Smooth muscle cell (in vitro differentiated cells): ENCODE results near the gene ACACB. TPM values are rescaled to one million over a fixed set of nuclear protein-coding genes. Genes with fewer than 3 reads are reported as not detected.

ENCODE experiments used
- DNase-seq: peaks from one replicate; lab custom pipeline; 2025; ENCODE audit not compliant: unreplicated experiment; lab: John Stamatoyannopoulos, UW
- H2AFZ ChIP-seq: fragments of 200-600 bp; sonication (generic); 2 replicates; pipeline ENCODE4 v1.6.0; 2016; ENCODE audit warnings: antibody characterized with exemption, low read depth, mild to moderate bottlenecking
- H3F3A ChIP-seq: fragments of 200-600 bp; sonication (generic); 2 replicates; pipeline ENCODE4 v1.6.0; 2017; ENCODE audit warnings: antibody characterized with exemption, low read depth
- H3K27ac ChIP-seq: fragments of 200-600 bp; sonication (generic); 2 replicates; pipeline ENCODE4 v1.5.1; 2016; ENCODE audit warnings: low read depth, mild to moderate bottlenecking
- H3K27me3 ChIP-seq: fragments of 200-600 bp; sonication (generic); 2 replicates; pipeline ENCODE4 v1.6.1; 2016; ENCODE audit warnings: low read depth, mild to moderate bottlenecking
- H3K36me3 ChIP-seq: fragments of 200-600 bp; sonication (generic); 2 replicates; pipeline ENCODE4 v1.5.1; 2016; ENCODE audit warnings: low read depth
- H3K4me1 ChIP-seq: fragments of 200-600 bp; sonication (generic); 2 replicates; pipeline ENCODE4 v1.5.1; 2016; ENCODE audit warnings: low read depth
- H3K4me2 ChIP-seq: fragments of 200-600 bp; sonication (generic); 2 replicates; pipeline ENCODE4 v1.6.0; 2016; ENCODE audit warnings: mild to moderate bottlenecking
- H3K4me3 ChIP-seq: fragments of 200-600 bp; sonication (generic); 2 replicates; pipeline ENCODE4 v1.5.1; 2016; ENCODE audit warnings: mild to moderate bottlenecking
- H3K79me2 ChIP-seq: fragments of 200-600 bp; sonication (generic); 2 replicates; pipeline ENCODE4 v1.6.0; 2016; ENCODE audit warnings: low read depth, mild to moderate bottlenecking
- H3K9ac ChIP-seq: fragments of 200-600 bp; sonication (generic); 2 replicates; pipeline ENCODE4 v1.6.0; 2016; ENCODE audit warnings: low read depth
- H3K9me3 ChIP-seq: fragments of 200-600 bp; sonication (generic); replicated peaks from 2 replicates; pipeline ENCODE4 v1.5.1; 2016; ENCODE audit warnings: low read depth
- H4K20me1 ChIP-seq: fragments of 200-600 bp; sonication (generic); 2 replicates; pipeline ENCODE4 v1.6.0; 2016; ENCODE audit warnings: low read depth
- WGBS: methylation state at CpG from one replicate; pipeline ENCODE4 v1.1.7; 2016; ENCODE audit warnings: low lambda C conversion rate; 5-methylcytosine and 5-hydroxymethylcytosine counted together
- polyA plus RNA-seq: library from polyadenylated mRNA; unstranded; fragments of >200 nt; fragmentation: Nextera tagmentation; extraction: Ambion mirVana; gene quantifications from 2 replicates; pipeline ENCODE4 v1.2.1, GENCODE V29; 2016
- total RNA-seq: library from RNA; depleted of rRNA; stranded (reverse); fragments of >200 nt; gene quantifications from 2 replicates; pipeline ENCODE4 v1.2.3, GENCODE V29; 2014
- TF ChIP-seq, protein P1 (sequence below): fragments of 200-600 bp; sonication (generic); IDR thresholded peaks from 2 replicates; pipeline ENCODE4 v1.5.1; 2017; ENCODE audit warnings: borderline replicate concordance, mild to moderate bottlenecking, antibody characterized with exemption; ENCODE audit not compliant: insufficient read depth, poor library complexity, severe bottlenecking

The ACACB gene
- total and polyA plus RNA-seq, 2 experiments from 2014 or later = 0.58 to 2.0 TPM

DNA sequence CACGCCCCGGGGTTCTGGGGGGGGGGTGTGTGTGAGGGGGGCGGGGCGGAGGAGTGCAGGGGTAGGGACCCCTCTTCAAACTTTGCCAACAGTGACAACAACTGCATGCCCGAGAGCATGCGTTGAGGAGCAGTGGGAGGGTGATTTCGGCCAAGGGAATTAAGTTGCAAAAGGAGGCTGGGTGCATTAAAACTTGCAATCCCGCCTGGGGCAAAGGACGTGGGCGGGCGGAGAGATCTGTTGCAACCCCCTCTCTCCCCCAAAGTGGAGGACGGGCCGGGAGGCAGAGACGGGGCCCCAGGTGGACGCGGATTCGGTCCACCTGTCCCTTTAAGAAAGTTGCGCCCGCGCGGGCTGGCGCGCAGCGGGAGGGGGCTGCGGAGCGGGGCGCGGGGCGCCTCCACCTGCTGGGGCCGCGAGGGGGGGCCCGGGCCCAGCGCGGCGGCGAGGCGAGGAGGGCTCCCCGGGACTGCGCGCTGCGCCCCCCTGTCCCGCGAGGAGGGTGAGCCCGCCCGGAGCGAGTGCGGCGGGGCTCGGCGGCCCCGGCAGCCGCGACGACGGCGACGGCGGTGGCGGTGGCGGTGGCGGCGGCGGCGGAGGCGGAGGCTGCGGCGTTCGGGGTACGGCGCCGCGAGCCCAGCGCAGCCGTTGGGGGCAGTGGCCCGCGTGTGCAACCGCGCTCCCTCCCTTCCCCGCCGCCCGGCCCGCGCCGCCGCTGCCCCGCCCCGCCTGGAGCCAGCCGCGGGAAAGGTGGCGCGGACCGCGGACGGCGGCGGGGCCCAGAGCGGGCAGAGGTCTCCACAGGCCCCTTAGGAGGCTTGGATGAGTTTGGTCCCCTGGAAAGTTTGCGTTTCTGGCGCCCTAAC lies 193.2 kb downstream of the ACACB start:
- H3K9me3 ChIP-seq = no peaks in the 10 kb centered on the region
- no peaks in the 10 kb centered on the region for H3K79me2 ChIP-seq
- peaks cover 9% of the 10 kb centered on the region for H3K4me1 ChIP-seq
- WGBS = under 1% methylated on average over 38 of the region's 99 CpGs
- no peaks in the 10 kb centered on the region for H3K36me3 ChIP-seq
- H3K4me3 ChIP-seq = peak overlapping the region; percentile 48
- no peak for DNase-seq
- TF ChIP-seq, protein P1, sequence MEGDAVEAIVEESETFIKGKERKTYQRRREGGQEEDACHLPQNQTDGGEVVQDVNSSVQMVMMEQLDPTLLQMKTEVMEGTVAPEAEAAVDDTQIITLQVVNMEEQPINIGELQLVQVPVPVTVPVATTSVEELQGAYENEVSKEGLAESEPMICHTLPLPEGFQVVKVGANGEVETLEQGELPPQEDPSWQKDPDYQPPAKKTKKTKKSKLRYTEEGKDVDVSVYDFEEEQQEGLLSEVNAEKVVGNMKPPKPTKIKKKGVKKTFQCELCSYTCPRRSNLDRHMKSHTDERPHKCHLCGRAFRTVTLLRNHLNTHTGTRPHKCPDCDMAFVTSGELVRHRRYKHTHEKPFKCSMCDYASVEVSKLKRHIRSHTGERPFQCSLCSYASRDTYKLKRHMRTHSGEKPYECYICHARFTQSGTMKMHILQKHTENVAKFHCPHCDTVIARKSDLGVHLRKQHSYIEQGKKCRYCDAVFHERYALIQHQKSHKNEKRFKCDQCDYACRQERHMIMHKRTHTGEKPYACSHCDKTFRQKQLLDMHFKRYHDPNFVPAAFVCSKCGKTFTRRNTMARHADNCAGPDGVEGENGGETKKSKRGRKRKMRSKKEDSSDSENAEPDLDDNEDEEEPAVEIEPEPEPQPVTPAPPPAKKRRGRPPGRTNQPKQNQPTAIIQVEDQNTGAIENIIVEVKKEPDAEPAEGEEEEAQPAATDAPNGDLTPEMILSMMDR = no peak
- peak overlapping the region; percentile 88 for H3K4me2 ChIP-seq
- no peaks in the 10 kb centered on the region for H3F3A ChIP-seq
- no peak overlapping the region for H3K9ac ChIP-seq
- H3K27ac ChIP-seq = no peak overlapping the region
- H3K27me3 ChIP-seq = peaks cover 89% of the 10 kb centered on the region
- H2AFZ ChIP-seq = no peak overlapping the region
- H4K20me1 ChIP-seq = no peaks in the 10 kb centered on the region

DNA sequence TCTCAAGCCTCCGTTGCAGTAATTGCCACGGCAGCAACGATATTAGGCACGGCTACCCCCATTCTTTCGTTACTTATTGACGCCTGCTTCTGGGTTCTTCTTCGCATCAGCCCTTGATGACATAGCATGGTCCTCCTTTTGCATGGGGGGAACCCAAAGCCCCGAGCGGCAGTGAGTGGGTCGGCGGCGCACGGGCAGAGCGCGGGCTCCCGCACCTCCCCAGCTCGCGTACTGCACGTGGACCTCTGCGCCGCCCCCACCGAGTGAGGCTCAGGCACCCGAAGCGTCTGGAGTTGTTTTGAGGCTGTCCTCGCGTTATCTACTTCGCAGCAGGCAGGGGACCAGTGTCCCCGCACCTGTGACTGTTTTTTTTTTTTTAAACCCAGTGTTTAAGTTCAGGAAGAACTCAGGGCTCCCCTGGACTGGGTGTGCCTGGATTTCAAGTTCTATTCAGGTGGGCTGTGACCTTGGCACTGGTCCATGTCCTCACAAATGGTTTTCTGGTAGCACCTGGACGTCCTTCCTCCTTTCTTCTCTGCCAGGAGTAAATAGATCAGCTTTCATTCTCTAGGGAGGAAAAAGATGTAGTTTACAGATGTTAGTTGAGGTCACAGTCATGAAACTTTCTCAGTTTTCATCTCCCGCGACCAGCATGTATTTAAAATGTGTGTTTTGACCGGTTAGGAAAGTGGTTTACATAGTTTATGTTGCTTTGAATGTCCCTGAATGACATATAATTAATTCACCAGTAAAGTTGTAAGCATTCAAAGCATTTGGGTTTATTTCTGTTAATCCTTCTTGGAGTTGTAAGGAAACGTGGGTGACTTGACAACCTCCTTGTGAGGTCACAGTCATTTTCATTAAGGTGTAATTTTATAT lies 194.1 kb downstream of the ACACB start:
- no peaks in the 10 kb centered on the region for H3K9me3 ChIP-seq
- H3K4me2 ChIP-seq = peak overlapping the region; percentile 87
- H3K9ac ChIP-seq = no peak overlapping the region
- TF ChIP-seq, protein P1 = no peak
- peak overlapping the region; percentile 48 for H3K4me3 ChIP-seq
- no peak overlapping the region for H3K27ac ChIP-seq
- no peak overlapping the region for H2AFZ ChIP-seq
- H3K36me3 ChIP-seq = no peaks in the 10 kb centered on the region
- WGBS = 11% methylated on average over 32 of the region's 33 CpGs
- H3K79me2 ChIP-seq = no peaks in the 10 kb centered on the region
- DNase-seq = no peak
- H3K27me3 ChIP-seq = peaks cover 89% of the 10 kb centered on the region
- no peaks in the 10 kb centered on the region for H3F3A ChIP-seq
- no peaks in the 10 kb centered on the region for H4K20me1 ChIP-seq
- peaks cover 9% of the 10 kb centered on the region for H3K4me1 ChIP-seq

Other genes starting within 250 kb of the ACACB start
- gene DAO, start 236.5 kb upstream of the ACACB start, total RNA-seq = not detected in 2 replicates
- not detected in 2 replicates for gene DAO, start 236.5 kb upstream of the ACACB start, polyA plus RNA-seq
- not detected in 2 replicates for gene SVOP, start 95.5 kb upstream of the ACACB start, total RNA-seq
- not detected in 2 replicates for gene SVOP, start 95.5 kb upstream of the ACACB start, polyA plus RNA-seq
- 15.1 and 19.9 TPM in 2 replicates for gene USP30, start 64.0 kb upstream of the ACACB start, total RNA-seq
- 9.1 and 10.3 TPM in 2 replicates for gene USP30, start 64.0 kb upstream of the ACACB start, polyA plus RNA-seq
- 6.3 and 13.6 TPM in 2 replicates for gene ALKBH2, start 23.1 kb upstream of the ACACB start, total RNA-seq
- gene ALKBH2, start 23.1 kb upstream of the ACACB start, polyA plus RNA-seq = 17.6 and 23.3 TPM in 2 replicates
- 17.1 and 18.2 TPM in 2 replicates for gene UNG, start 19.0 kb upstream of the ACACB start, total RNA-seq
- 22.8 and 27.3 TPM in 2 replicates for gene UNG, start 19.0 kb upstream of the ACACB start, polyA plus RNA-seq
- not detected in 2 replicates for gene FOXN4, start 192.7 kb downstream of the ACACB start, total RNA-seq
- not detected in 2 replicates for gene FOXN4, start 192.7 kb downstream of the ACACB start, polyA plus RNA-seq
- 2.3 TPM in 1 of 2 replicates, not detected in the other for gene MYO1H, start 231.3 kb downstream of the ACACB start, total RNA-seq
- 0.03 and 0.11 TPM in 2 replicates for gene MYO1H, start 231.3 kb downstream of the ACACB start, polyA plus RNA-seq